Hepatocyte (in vitro differentiated cells): ENCODE results near the gene IGSF22. TPM values are rescaled to one million over a fixed set of nuclear protein-coding genes. Genes with fewer than 3 reads are reported as not detected.

Experiments
- DNase-seq: peaks from one replicate; pipeline ENCODE4 v3.0.0-alpha.2; 2016; ENCODE audit warnings: low spot score
- H2AFZ ChIP-seq: fragments of 200-600 bp; sonication (generic); 2 replicates; pipeline ENCODE4 v1.6.0; 2016; ENCODE audit warnings: antibody characterized with exemption, mild to moderate bottlenecking
- H3K27ac ChIP-seq: fragments of 200-600 bp; sonication (generic); 2 replicates; pipeline ENCODE4 v1.5.1; 2016; ENCODE audit warnings: mild to moderate bottlenecking
- H3K27me3 ChIP-seq: fragments of 200-600 bp; sonication (generic); 2 replicates; pipeline ENCODE4 v1.6.1; 2016
- H3K36me3 ChIP-seq: fragments of 200-600 bp; sonication (generic); replicated peaks from 2 replicates; pipeline ENCODE4 v1.5.1; 2016; ENCODE audit warnings: low read depth; ENCODE audit not compliant: insufficient read depth
- H3K4me1 ChIP-seq: fragments of 200-600 bp; sonication (generic); 2 replicates; pipeline ENCODE4 v1.5.1; 2016; ENCODE audit warnings: mild to moderate bottlenecking, moderate library complexity; ENCODE audit not compliant: insufficient read depth
- H3K4me2 ChIP-seq: fragments of 200-600 bp; sonication (generic); 2 replicates; pipeline ENCODE4 v1.6.0; 2016
- H3K4me3 ChIP-seq: fragments of 200-600 bp; sonication (generic); 2 replicates; pipeline ENCODE4 v1.5.1; 2016; ENCODE audit warnings: mild to moderate bottlenecking
- H3K79me2 ChIP-seq: fragments of 200-600 bp; sonication (generic); 2 replicates; pipeline ENCODE4 v1.6.0; 2017; ENCODE audit warnings: mild to moderate bottlenecking
- H3K9me2 ChIP-seq: fragments of 200-600 bp; sonication (generic); replicated peaks from 2 replicates; pipeline ENCODE4 v1.6.0; 2017; ENCODE audit warnings: mild to moderate bottlenecking; ENCODE audit not compliant: insufficient read depth
- H3K9me3 ChIP-seq: fragments of 200-600 bp; sonication (generic); 2 replicates; pipeline ENCODE4 v1.5.1; 2016; ENCODE audit warnings: low read depth, mild to moderate bottlenecking
- H4K20me1 ChIP-seq: fragments of 200-600 bp; sonication (generic); 2 replicates; pipeline ENCODE4 v1.6.0; 2016; ENCODE audit warnings: mild to moderate bottlenecking; ENCODE audit not compliant: insufficient read depth, poor library complexity, severe bottlenecking
- EZH2 ChIP-seq: fragments of 200-600 bp; sonication (generic); IDR thresholded peaks from 2 replicates; pipeline ENCODE4 v1.6.1; 2016; ENCODE audit warnings: antibody characterized with exemption, mild to moderate bottlenecking, borderline replicate concordance
- EZH2phosphoT487 ChIP-seq: fragments of 200-600 bp; sonication (generic); IDR thresholded peaks from one replicate; pipeline ENCODE4 v1.6.1; 2018; ENCODE audit warnings: antibody characterized with exemption, mild to moderate bottlenecking, low read depth, moderate library complexity; ENCODE audit not compliant: unreplicated experiment, severe bottlenecking
- WGBS: methylation state at CpG from one replicate; pipeline ENCODE4 v1.1.6; 2016; ENCODE audit warnings: low lambda C conversion rate; ENCODE audit errors: missing lambda C conversion rate; 5-methylcytosine and 5-hydroxymethylcytosine counted together
- polyA plus RNA-seq: library from polyadenylated mRNA; unstranded; fragments of >200 nt; fragmentation: Nextera tagmentation; extraction: Ambion mirVana; gene quantifications from 2 replicates; pipeline ENCODE4 v1.2.1, GENCODE V29; 2016
- total RNA-seq: library from RNA; depleted of rRNA; stranded (reverse); fragments of >200 nt; gene quantifications from 2 replicates; pipeline ENCODE4 v1.2.3, GENCODE V29; 2014
- TF ChIP-seq, protein P1 (sequence below): fragments of 200-600 bp; sonication (generic); IDR thresholded peaks from 2 replicates; pipeline ENCODE4 v1.5.1; 2016; ENCODE audit warnings: antibody characterized with exemption, mild to moderate bottlenecking; ENCODE audit not compliant: poor library complexity

IGSF22 gene
- total and polyA plus RNA-seq, 2 experiments from 2014 or later = not detected

DNA sequence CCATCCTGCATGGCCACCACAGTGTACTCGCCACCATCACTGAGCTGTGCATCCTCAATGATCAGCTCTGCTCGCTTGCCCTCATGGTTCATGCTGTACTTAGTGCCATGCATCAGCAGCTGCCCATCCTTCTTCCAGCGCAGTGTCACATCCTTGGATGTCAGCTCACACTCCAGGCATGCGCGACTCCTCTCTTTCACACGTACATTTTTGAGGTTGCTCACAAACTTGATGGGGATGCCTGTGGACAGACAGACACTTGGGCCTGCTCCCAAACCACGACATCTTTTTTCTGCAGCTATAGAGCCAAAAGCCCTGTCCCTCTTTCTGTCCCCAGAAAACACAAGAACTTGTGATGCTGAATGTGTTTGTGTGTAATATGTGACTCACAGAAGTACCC is 10.5 kb downstream of the IGSF22 start:
- TF ChIP-seq EZH2phosphoT487 (no peak), EZH2 (no peak)
- TF ChIP-seq, protein P1, sequence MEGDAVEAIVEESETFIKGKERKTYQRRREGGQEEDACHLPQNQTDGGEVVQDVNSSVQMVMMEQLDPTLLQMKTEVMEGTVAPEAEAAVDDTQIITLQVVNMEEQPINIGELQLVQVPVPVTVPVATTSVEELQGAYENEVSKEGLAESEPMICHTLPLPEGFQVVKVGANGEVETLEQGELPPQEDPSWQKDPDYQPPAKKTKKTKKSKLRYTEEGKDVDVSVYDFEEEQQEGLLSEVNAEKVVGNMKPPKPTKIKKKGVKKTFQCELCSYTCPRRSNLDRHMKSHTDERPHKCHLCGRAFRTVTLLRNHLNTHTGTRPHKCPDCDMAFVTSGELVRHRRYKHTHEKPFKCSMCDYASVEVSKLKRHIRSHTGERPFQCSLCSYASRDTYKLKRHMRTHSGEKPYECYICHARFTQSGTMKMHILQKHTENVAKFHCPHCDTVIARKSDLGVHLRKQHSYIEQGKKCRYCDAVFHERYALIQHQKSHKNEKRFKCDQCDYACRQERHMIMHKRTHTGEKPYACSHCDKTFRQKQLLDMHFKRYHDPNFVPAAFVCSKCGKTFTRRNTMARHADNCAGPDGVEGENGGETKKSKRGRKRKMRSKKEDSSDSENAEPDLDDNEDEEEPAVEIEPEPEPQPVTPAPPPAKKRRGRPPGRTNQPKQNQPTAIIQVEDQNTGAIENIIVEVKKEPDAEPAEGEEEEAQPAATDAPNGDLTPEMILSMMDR = no peak
- no peak overlapping the region for H2AFZ ChIP-seq
- H3K9me3 ChIP-seq = no peaks in the 10 kb centered on the region
- no peaks in the 10 kb centered on the region for H3K27me3 ChIP-seq
- no peaks in the 10 kb centered on the region for H3K36me3 ChIP-seq
- no peaks in the 10 kb centered on the region for H3K79me2 ChIP-seq
- H3K9me2 ChIP-seq = no peaks in the 10 kb centered on the region
- H3K27ac ChIP-seq = no peak overlapping the region
- no peaks in the 10 kb centered on the region for H4K20me1 ChIP-seq
- no peak overlapping the region for H3K4me2 ChIP-seq
- no peak for DNase-seq
- 76% methylated on average over 7 of the region's 7 CpGs for WGBS
- no peak overlapping the region for H3K4me3 ChIP-seq
- H3K4me1 ChIP-seq = peaks cover 8% of the 10 kb centered on the region

DNA sequence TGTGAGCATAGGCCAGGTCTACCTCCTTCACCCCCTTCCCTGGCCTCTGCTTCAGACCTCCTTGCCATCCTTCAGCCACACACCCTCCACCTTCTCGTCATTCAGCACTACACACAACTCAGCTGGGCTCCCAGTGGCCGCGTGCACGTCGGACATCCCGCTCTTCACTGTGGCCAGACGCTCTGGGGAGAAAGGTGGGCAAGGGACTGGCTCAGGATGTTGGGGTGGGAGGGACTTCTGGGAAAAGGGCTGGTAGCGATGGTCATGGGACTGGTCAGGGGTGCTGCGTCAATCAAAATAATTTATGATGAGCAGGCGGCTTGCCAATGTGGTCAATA is 11.6 kb downstream of the IGSF22 start:
- Histone ChIP-seq H3K9me3 (no peaks in the 10 kb centered on the region), H3K4me1 (no peaks in the 10 kb centered on the region), H3K4me3 (no peak overlapping the region), H3K27me3 (no peaks in the 10 kb centered on the region), H3K36me3 (no peaks in the 10 kb centered on the region), H3K27ac (no peak overlapping the region), H3K9me2 (no peaks in the 10 kb centered on the region), H2AFZ (no peak overlapping the region), H3K79me2 (no peaks in the 10 kb centered on the region), H3K4me2 (no peak overlapping the region), H4K20me1 (no peaks in the 10 kb centered on the region)
- TF ChIP-seq EZH2 (no peak), EZH2phosphoT487 (no peak)
- TF ChIP-seq, protein P1 = no peak
- 74% methylated on average over 9 of the region's 10 CpGs for WGBS
- no peak for DNase-seq

DNA sequence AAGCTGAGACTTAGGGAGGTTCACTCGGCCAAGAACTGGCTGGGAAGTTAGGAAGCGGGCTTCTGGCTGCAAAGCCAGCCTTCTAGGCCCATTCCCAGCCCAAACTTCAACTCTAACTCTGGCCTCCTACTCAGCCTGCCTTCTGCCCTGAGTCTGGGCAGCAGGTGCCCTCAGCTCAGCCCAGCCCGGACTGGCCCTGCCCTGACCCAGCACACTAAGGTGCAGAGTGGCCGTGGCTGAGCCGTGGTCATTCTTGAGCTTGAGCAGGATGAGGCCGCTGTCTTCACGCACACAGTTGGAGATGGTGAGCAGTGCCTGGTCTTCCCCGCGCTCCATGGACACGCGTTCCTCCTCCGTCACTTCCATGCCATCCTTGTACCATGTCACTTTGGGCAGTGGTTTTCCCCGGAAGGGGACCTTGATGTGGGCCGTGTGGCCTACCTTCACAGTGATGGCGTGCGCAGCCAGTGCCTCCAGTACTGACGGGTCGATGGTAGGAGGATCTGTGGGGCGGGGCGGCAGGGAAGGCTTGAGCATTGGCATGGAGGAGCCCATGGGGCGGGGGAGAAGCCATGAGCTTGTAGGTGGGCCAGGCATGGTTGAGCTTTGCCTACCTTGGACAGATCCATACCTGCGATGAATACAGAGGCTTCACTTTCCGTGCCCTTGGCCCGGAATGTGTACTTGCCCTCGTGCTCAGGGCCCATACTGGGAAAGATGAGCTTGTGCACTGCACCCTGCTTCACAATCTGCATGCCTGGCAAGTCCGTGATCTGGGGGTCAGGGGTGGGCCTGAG is 12.1 kb downstream of the IGSF22 start:
- Histone ChIP-seq H4K20me1 (no peaks in the 10 kb centered on the region), H3K4me2 (no peak overlapping the region)

More for the DNA sequence above, 12.1 kb downstream of the IGSF22 start:
- H3K9me3 ChIP-seq = no peaks in the 10 kb centered on the region
- TF ChIP-seq EZH2 (no peak), EZH2phosphoT487 (no peak)
- TF ChIP-seq, protein P1 = no peak
- no peaks in the 10 kb centered on the region for H3K79me2 ChIP-seq
- H3K36me3 ChIP-seq = no peaks in the 10 kb centered on the region
- no peaks in the 10 kb centered on the region for H3K27me3 ChIP-seq
- H3K9me2 ChIP-seq = no peaks in the 10 kb centered on the region
- no peak overlapping the region for H2AFZ ChIP-seq
- H3K4me3 ChIP-seq = no peak overlapping the region
- DNase-seq = no peak
- no peaks in the 10 kb centered on the region for H3K4me1 ChIP-seq
- WGBS = 89% methylated on average over 26 of the region's 26 CpGs
- no peak overlapping the region for H3K27ac ChIP-seq
